Stimulated activated CD4-positive, alpha-beta T cell treated with anti-CD3 and anti-CD28 coated beads, Interleukin-15, amount 100 ng/mL, for 1 hour (primary cell): ENCODE measurements around the gene SPP1.
"Not testable (repeated sequence)": the region's sequence is repeated elsewhere in the genome, so short reads cannot be mapped to it uniquely, and the experiment has no call there.

Experiments
- DNase-seq, 2 donors: peaks; one replicate each; pipeline ENCODE4 v3.0.0-alpha.2; 2020; ENCODE audit warnings: low read depth in 1 of 2, low spot score in 1 of 2

SPP1 gene

DNA sequence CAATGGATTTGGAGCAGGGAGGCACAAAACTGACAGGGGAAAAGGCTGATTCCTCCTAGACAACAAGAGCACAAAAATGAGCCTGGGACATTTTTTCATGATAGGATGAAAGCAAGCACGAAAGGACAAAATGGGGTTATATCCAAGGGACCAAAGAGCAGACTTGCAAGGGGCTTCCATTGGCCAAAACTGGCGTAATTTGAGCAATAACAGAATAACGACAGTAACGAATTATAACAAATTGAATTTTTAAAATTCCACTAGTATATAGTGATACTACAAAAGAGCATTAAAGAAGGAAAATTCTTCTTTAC, 10.3 kb downstream of the SPP1 start:
- no peak for DNase-seq

DNA sequence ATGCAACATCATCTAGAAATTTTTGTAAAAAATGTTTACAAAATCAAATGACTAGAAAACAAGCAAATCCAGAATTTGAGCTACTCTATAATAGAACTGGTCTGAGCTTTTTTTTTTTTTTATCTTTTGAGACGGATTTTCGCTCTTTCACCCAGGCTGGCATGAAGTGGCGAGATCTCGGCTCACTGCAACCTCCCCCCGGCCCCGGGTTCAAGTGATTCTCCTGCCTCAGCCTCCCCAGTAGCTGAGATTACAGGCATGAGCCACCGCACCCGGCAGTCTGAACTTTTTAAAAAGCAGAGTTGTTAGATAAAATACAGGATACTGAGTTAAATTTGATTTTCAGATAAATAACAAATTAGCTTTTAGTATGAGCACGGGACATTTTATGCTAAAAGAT, 11.0 kb downstream of the SPP1 start:
- no peak for DNase-seq

DNA sequence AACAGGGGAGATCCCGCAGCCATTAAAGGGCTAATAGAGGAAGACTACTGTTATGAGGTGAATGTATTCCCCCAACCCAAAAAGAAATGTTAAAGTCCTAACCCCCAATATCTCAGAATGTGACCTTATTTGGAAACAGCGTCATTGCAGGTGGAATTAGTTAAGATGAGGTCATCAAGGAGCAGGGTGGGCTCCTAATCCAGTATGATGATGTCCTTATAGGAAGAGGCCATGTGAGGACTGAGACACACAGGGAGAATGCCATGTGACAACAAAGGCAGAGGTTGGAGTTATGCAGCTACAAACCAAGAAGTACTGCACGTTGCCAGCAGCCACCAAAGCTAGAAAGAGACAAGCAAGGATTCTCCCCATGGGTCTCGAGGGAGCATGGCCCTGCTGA, 14.3 kb downstream of the SPP1 start:
- DNase-seq = no peak

DNA sequence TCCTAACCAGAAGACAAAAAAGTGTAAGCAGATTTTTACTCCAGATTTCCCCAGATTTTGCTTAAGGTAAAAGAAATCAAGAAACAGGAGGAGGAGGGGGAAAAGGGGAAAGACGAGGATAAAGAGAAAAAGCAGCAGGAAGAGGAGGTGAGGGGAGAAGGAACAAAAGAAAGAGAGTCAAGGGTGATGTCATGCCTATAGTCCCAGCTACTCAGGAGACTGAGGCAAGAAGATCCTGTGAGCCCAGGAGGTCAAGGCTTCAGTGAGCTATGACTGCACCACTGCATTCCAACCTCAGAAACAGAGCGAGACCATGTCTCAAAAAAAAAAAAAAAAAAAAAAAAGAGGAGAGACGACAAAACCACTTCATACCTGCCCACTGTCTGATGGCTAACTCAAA, 19.9 kb downstream of the SPP1 start:
- no peak for DNase-seq

DNA sequence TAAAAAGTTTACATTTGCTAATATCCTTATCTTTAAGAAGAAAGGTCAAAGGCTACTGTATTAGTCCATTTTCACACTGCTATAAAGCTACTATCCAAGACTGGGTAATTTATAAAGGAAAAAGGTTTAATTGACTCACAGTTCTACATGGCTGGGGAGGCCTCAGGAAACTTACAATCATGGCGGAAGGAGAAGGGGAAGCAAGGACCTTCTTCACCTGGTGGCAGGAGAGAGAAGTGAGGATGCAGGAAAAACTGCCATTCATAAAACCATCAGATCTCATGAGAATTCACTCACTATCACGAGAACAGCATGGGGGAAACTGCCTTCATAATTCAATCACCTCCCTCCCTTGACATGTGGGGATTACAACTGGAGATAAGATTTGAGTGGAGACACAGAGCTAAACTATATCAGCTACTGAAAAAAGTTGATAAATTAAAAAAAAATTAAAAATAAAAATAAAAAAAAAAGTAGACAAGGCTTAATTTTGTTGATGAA, 23.7 kb downstream of the SPP1 start:
- not testable (repeated sequence) for DNase-seq

DNA sequence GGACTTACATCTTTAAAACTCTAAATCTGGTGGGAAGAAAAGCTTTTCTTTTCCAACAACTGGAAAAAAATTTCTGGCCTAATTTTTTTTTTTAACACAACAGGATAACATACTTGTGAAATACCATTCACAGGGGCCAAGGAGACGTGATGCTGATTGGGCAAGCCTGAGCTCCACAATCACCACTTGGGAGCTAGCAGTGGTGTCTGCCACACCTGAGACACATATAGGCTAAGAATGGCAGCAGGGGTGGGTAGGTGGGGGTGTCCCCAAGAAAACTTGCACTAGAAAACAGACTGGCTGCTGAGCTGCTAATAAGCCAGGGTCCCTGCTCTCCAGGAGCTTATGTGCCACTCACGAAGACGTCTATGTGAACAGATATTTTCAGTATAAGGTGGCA, 26.4 kb downstream of the SPP1 start:
- DNase-seq = no peak

DNA sequence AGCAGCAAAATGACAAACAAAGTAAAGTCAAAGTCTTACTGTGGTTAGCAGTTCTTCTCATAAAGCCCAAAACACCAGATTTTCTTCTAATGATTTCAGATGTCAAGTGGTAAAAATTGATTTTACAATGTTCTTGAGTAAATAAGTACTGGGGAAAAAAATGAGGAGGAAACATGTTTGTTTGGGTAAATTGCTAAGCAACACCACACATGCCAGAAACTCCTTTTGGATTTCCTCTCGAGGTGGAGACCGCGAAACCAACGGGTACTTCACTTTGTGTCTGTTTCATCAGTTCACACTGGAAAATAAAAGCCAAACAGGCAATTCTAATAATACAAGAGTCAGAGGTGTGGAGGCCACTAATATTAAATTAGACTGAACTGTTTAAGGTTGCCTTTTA, 27.3 kb downstream of the SPP1 start:
- DNase-seq = no peak

DNA sequence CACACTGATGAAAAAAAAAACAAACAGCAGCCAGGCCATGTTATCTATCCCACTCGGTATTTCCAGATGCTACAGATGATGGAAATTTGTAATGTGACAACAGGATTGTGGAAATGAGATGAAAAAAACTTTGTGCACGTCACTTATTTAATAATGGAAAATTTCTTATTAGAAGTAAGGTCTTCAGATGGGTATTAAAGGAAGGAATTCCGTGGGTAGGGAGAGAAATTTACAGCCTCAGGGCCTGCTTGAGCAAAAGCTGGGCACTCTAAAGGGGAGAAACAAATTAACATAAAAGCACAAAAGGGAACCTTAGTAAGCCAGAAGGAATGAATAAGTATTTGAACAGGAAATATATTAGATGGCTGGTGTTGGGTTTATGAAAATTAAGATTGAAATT, 27.7 kb downstream of the SPP1 start:
- no peak for DNase-seq

DNA sequence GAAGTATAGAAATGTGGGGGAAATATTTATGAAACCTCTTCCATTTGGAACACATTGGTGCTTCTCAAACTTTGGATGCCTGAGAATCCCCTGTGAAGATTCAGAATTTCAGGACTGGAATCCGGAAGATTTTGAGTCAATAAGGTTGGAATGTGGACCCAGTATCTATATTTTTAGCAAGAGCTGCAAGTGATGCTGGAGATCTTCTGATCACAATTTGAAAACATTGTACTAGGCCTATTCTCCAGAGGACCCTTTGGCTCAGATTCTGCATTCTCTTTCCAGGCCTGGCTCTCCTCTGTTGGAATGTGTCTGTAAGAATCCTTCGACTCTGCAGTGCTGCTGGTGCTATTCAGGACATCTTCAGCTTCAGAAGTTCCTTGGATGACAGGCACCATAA, 29.6 kb downstream of the SPP1 start:
- no peak for DNase-seq

DNA sequence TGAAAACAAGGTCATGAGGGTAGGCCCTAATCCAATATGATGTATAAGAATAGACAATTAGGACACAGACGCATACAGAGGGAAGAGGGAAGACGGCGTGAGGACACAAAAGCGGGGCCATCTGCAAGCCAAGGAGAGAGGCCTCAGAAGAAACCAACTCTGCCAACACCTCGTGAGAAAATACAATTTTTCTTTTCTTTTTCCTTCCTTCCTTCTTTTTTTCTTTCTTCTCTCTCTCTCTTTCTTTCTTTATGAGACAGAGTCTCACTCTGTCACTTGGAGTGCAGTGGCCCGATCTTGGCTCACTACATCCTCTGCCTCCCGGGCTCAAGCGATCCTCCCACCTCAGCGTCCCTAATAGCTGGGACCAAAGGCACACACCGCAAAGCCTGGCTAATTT, 30.4 kb downstream of the SPP1 start:
- no peak for DNase-seq

DNA sequence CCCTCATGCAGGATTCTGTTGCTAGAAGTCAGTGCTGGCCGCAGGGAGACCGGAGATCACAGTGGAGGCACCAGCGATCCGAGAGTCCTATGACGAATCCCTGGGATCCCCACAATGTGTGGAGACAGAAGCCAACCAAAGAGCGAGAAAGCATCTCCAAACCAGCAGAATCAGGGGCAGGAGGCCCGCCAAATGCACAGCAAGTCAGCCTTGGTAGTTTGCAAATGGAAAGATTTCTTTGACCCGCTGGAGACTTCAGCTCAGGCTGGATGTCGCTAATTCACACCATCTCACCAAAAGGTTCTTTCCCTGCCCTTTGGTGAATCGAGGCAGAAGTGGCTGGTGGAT, 31.4 kb downstream of the SPP1 start:
- no peak for DNase-seq

DNA sequence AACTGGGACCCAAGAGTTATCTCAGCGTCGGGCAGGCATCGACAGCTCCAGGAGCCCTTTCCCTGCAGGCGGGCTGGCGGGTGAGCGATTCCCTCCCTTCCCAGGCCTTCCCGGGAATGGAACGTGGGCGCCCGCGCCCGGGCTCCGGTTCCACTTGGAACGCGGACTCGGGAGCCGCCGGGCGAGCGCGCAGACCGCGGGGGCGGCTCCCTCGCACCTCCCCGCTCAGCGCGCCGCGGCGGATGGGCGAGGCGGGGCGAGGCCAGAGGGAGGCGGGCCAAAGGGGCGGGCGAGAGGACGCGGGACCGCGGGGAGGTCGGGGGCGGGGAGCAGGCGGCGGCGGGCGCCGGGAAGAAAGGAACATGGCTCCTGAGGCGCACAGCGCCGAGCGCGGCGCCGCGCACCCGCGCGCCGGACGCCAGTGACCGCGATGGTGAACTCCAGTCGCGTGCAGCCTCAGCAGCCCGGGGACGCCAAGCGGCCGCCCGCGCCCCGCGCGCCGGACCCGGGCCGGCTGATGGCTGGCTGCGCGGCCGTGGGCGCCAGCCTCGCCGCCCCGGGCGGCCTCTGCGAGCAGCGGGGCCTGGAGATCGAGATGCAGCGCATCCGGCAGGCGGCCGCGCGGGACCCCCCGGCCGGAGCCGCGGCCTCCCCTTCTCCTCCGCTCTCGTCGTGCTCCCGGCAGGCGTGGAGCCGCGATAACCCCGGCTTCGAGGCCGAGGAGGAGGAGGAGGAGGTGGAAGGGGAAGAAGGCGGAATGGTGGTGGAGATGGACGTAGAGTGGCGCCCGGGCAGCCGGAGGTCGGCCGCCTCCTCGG, 32.0 kb downstream of the SPP1 start, which contains the start of gene PKD2:
Gene PKD2, plus strand, starts transcription at position 332 of the 818 bp plus-strand sequence. Its CDS starts 99 bp downstream, at position 431.
- DNase-seq = peak; percentile 40 to 77

DNA sequence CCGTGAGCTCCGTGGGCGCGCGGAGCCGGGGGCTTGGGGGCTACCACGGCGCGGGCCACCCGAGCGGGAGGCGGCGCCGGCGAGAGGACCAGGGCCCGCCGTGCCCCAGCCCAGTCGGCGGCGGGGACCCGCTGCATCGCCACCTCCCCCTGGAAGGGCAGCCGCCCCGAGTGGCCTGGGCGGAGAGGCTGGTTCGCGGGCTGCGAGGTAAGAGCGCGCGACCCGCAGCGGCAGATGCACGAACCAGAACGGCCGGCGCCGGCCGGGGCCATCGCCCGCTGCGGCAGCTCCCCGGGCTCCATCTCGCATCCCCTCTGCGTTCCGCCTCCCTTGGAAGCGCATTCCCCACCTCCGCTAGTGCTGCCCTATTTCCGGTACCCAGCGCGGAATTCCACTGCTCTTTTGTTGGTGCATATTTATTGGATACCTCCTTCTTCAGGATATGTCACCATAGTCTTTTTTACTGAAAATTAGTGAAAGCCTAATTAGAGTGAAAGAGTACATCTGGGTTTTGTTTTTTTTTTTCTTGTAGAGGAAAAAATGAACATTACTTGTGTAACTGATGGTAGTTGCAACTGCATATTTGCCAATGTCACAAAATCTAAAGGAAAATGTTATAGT, 32.7 kb downstream of the SPP1 start:
- DNase-seq = peak in 1 of 2 donors; percentile 8

DNA sequence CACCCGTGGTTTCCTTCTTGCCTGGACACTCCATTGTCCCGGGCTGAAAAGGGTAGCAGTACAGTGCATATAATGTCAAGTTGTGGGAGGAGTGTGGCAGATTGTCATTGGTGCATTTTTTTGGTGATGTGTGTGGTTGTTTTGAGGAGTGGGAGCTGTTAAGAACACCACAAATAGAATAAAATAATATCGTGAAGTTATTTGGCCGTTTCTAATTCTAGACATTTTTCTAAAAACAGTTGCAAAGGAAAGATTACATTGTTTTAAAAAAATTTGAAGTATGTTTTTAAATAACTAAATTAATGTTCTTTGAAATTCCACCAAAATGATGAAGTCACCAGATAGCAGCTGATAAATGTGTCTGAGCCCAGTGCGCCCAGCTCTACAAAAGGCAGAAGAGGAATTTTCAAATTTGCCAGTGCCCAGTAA, 33.2 kb downstream of the SPP1 start:
- DNase-seq = no peak

DNA sequence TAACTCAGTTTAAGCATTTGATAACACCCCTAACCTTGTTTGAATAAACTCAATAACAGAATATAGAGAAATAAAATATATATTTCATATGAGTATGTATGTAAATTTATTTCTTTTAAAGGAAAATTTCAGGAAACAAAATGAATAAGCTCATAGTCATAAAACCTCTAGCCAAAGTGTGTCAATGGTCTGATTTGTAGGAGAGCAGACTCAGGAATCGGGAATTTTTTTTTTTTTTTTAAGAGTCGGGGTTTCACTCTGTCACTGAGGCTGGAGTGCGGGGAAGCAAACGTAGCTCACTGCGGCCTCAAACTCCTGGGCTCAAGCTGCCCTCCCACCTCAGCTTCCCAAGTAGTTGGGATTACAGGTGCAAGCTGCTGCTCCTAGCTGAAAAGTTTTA, 34.4 kb downstream of the SPP1 start:
- no peak for DNase-seq

DNA sequence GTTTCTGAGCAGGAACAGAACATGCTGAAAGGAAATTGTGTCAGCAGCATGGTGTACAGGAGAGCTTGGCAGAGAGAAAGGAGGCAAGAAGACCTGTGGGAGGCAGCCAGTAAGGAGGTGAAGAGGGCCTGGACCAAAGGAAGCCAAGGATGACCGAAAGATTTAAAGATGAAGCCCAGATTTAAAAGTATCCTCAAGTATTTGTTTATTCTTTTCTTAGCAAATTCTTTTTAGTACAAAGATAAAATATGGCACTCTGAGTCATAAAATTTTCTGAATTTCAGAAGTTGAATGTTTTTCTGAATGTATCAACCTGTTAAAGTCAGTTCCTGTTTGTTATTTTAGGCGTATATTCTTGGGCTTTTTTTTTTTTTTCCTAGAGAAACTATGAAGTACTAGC, 35.5 kb downstream of the SPP1 start:
- no peak for DNase-seq

DNA sequence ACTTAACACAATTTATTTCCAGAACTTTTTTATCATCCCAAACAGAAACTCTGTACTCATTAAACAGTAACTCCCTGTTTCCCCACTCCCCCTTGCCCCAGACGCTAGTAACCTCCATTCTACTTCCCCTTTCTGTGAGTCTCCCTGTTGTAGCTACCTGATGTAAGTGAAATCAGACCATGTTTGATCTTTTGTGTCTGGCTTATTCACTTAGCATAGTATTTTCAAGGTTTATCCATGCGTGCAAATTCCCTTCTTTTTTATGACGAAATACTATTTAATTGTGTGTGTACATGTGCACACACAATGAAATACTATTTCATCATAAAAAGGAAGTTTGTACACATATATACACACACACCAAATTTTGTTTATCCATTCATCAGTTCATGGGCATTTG, 37.1 kb downstream of the SPP1 start:
- DNase-seq = no peak

DNA sequence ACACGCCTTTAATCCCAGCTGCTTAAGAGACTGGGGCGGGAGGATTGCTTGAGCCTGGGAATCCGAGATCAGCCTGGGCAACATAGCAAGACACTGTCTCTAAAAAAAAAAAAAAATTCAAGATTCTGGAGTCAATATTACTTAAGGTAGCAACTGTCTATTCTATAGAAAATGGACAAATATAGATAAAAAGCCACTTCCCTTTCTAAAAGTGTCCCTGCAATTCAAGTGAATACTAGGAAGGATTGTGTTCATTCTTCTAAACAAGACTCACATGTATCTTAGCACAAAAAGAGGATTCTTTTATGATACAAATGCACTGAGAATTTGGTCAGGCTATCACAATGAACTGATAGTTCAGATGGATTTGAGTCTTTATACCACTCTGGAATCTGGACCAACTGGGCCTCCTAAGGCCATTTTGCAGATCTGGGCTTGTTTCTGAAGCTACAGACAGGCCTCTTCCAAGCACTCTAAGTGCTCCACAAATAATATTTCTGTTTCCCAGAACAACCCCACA, 38.9 kb downstream of the SPP1 start:
- DNase-seq = no peak

DNA sequence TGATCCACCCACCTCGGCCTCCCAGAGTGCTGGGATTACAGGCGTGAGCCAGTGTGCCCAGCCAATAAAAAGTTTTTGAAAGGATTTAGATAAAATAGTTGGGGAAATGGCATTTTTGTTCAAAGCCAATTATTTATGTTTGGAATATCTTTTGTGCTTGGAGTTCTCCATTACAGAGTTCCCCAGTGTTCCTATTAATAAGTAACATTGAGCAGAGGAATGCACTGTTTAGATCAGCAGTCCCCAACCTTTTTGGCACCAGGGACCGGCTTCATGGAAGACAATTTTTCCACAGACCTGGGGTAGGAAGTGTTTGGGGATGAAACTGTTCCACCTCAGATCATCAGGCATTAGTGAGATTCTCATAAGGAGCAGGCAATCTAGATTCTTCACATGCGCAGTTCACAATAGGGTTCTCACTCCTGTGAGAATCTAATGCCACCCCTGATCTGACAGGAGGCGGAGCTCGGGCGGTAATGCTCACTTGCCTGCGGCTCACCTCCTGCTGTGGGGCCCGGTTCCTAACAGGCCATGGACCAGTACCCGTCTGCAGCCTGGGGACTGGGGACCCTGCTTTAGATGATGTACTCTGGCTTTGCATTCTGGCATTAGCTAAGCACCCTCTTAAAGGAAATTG, 40.3 kb downstream of the SPP1 start:
- DNase-seq = no peak

DNA sequence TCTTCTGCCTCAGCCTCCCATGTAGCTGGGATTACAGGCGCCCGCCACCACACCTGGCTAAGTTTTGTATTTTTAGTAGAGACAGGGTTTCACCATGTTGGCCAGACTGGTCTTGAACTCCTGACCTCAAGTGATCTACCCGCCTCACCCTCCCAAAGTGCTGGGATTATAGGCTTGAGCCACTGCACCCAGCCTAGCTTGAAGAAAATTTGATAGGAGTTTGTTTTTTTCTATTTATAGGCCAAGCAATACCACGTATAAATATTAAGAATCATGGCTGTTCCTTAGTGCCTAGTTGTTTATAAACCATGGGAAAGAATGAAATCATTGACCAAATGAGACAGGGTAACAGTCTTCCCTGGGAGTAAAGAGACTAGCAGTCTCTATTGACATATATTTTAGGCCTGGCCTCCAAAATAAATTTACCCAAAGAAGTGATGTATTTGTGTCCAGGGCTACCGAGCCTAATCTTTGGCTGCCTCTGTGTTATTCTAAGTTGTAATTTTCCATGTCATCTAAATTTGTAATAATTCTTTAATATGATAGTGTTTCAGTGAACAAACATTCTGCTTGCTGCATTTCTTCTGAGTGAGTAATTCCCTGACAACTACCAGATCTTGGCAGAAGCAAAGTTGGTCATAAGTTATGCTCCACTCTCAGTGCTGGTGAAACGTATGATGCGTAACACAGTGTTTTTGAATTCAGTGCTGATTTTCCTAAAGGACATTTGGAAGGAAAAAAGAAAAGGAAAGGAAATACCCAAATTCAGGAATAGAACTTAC, 42.2 kb downstream of the SPP1 start:
- DNase-seq = no peak

DNA sequence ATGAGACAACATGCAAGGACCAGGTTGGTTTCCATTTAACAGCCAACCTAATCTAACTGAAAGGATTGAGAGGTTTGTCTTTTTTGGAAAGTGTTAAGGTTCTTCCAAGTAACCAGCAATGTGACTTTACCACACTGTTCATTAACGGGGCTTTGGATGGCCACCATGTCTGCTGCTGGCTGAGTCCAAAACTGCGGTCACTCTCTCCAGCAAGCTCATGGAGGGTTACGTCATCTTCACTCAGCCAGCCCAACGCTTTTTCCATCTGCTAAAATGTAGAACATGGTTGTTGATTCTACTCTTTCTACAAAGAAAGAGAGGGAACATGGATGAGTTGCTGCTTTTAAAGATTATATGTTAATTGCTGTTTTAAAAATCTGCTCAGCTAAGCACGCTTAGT, 43.0 kb downstream of the SPP1 start:
- DNase-seq = no peak
